Measurements from ENCODE around the gene OR52A1. TPM values are rescaled to one million over a fixed set of nuclear protein-coding genes. Genes with fewer than 3 reads are reported as not detected.
A peak's percentile ranks its signal among the peaks of the same experiment; 100 is the strongest.

Gene OR52A1
- total RNA-seq (2021) (3.7 to 5.4 TPM (median 4.4 TPM) in 3 replicates), Bru-seq, nascent RNA (percentile 78 among the genes with signal in this experiment)
- long read RNA-seq, experiment 1, partial matches to known transcripts = 4 of 27 reads
- long read RNA-seq, experiment 1, other reads (novel, unspliced or antisense) = 23 of 27 reads
- long read RNA-seq, experiment 2, partial matches to known transcripts = 0 of 16 reads
- long read RNA-seq, experiment 2, other reads (novel, unspliced or antisense) = 15 of 16 reads
- long read RNA-seq, experiment 3, partial matches to known transcripts = 0 of 2 reads
- long read RNA-seq, experiment 3, other reads (novel, unspliced or antisense) = 2 of 2 reads

DNA sequence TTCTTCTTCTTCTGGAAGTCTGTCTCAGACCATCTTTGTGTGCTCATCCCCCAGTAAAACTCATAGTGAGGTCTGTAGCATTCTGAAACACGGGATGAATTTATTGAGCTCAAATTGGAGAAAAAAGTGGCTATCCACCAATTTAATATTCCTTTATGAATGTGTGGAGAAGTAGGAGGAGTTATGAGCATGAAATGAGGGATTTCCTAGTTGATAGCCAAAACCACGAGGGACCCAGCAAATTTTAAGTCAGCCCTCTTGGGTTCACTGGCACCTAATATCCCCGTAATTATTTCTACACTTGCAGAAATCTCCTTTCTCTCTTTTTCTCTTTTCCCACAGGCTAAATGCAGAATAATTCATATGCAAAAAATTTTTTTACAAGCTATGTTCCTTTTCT, at the start of gene OR52A1:
TSS of gene OR52A1 (minus strand) at position 101 of the 400 bp plus-strand sequence. CDS start 2,388 bp downstream, outside the sequence.
- peaks cover 28% of the 10 kb centered on the region for H3K4me1 Mint-ChIP-seq
- H3K36me3 Mint-ChIP-seq = peaks cover 19% of the 10 kb centered on the region
- H3K27me3 Mint-ChIP-seq (ENCODE audit: low read depth) = no peaks in the 10 kb centered on the region
- no peak within 1 kb of the TSS for H3K4me3 Mint-ChIP-seq
- ChIA-PET CTCF (no interaction called here), POLR2A (no interaction called here)
- peaks cover 18% of the 10 kb centered on the region for H3K9me3 Mint-ChIP-seq
- ATAC-seq (no peak), DNase-seq (ENCODE audit: low spot score) (no peak)
- H3K27ac Mint-ChIP-seq = 0 out of 2 replicates have a peak within 1 kb of the TSS, but pooled peaks have one; percentile 17
- no peak for TF ChIP-seq NFATC4 (CRISPR knock-in tag; IDR thresholded peaks at IDR 0.05)
- TF ChIP-seq NR2C2 (CRISPR knock-in tag; IDR thresholded peaks at IDR 0.05) = no peak
- no peak for TF ChIP-seq FOXP4 (CRISPR knock-in tag; IDR thresholded peaks at IDR 0.05)
- no peak for TF ChIP-seq MXD4 (CRISPR knock-in tag; IDR thresholded peaks at IDR 0.05; ENCODE audit: borderline replicate concordance)
- TF ChIP-seq GTF2I (CRISPR knock-in tag; conservative IDR thresholded peaks at IDR 0.05) = no peak
- TF ChIP-seq ZNF425 (CRISPR knock-in tag; conservative IDR thresholded peaks at IDR 0.05) = no peak
- no peak for TF ChIP-seq SMAD3 (CRISPR knock-in tag; IDR thresholded peaks at IDR 0.05; ENCODE audit: borderline replicate concordance)
- TF ChIP-seq OVOL2 (CRISPR knock-in tag; IDR thresholded peaks at IDR 0.05; ENCODE audit: borderline replicate concordance) = no peak
- no peak for TF ChIP-seq ATF2 (CRISPR knock-in tag; IDR thresholded peaks at IDR 0.05; ENCODE audit: borderline replicate concordance, low read depth)
- no peak for TF ChIP-seq GRHL2 (CRISPR knock-in tag; IDR thresholded peaks at IDR 0.05; ENCODE audit: insufficient replicate concordance, severe bottlenecking)
- TF ChIP-seq, protein P1, sequence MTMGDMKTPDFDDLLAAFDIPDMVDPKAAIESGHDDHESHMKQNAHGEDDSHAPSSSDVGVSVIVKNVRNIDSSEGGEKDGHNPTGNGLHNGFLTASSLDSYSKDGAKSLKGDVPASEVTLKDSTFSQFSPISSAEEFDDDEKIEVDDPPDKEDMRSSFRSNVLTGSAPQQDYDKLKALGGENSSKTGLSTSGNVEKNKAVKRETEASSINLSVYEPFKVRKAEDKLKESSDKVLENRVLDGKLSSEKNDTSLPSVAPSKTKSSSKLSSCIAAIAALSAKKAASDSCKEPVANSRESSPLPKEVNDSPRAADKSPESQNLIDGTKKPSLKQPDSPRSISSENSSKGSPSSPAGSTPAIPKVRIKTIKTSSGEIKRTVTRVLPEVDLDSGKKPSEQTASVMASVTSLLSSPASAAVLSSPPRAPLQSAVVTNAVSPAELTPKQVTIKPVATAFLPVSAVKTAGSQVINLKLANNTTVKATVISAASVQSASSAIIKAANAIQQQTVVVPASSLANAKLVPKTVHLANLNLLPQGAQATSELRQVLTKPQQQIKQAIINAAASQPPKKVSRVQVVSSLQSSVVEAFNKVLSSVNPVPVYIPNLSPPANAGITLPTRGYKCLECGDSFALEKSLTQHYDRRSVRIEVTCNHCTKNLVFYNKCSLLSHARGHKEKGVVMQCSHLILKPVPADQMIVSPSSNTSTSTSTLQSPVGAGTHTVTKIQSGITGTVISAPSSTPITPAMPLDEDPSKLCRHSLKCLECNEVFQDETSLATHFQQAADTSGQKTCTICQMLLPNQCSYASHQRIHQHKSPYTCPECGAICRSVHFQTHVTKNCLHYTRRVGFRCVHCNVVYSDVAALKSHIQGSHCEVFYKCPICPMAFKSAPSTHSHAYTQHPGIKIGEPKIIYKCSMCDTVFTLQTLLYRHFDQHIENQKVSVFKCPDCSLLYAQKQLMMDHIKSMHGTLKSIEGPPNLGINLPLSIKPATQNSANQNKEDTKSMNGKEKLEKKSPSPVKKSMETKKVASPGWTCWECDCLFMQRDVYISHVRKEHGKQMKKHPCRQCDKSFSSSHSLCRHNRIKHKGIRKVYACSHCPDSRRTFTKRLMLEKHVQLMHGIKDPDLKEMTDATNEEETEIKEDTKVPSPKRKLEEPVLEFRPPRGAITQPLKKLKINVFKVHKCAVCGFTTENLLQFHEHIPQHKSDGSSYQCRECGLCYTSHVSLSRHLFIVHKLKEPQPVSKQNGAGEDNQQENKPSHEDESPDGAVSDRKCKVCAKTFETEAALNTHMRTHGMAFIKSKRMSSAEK (CRISPR knock-in tag; IDR thresholded peaks at IDR 0.05; ENCODE audit: borderline replicate concordance) = no peak
- TF ChIP-seq USF2 (CRISPR knock-in tag; IDR thresholded peaks at IDR 0.05) = no peak
- no peak for TF ChIP-seq JAZF1 (CRISPR knock-in tag; IDR thresholded peaks at IDR 0.05)
- TF ChIP-seq CTCF (IDR thresholded peaks at IDR 0.05) = no peak
- TF ChIP-seq, protein P2, sequence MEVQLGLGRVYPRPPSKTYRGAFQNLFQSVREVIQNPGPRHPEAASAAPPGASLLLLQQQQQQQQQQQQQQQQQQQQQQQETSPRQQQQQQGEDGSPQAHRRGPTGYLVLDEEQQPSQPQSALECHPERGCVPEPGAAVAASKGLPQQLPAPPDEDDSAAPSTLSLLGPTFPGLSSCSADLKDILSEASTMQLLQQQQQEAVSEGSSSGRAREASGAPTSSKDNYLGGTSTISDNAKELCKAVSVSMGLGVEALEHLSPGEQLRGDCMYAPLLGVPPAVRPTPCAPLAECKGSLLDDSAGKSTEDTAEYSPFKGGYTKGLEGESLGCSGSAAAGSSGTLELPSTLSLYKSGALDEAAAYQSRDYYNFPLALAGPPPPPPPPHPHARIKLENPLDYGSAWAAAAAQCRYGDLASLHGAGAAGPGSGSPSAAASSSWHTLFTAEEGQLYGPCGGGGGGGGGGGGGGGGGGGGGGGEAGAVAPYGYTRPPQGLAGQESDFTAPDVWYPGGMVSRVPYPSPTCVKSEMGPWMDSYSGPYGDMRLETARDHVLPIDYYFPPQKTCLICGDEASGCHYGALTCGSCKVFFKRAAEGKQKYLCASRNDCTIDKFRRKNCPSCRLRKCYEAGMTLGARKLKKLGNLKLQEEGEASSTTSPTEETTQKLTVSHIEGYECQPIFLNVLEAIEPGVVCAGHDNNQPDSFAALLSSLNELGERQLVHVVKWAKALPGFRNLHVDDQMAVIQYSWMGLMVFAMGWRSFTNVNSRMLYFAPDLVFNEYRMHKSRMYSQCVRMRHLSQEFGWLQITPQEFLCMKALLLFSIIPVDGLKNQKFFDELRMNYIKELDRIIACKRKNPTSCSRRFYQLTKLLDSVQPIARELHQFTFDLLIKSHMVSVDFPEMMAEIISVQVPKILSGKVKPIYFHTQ (CRISPR knock-in tag; IDR thresholded peaks at IDR 0.05) = no peak

All from WTC11 (cell line).